Mesenchymal stem cell (in vitro differentiated cells and primary cell): ENCODE data around the gene PLA2G2C. TPM values are rescaled to one million over a fixed set of nuclear protein-coding genes. Genes with fewer than 3 reads are reported as not detected.

Source experiments
- DNase-seq: peaks from one replicate; pipeline ENCODE4 v3.0.0-alpha.2; 2013
- H2AFZ ChIP-seq: one replicate; pipeline ENCODE4 v1.6.1; 2013; ENCODE audit warnings: low read depth, mild to moderate bottlenecking, control low read depth, inconsistent platforms, low read length, moderate library complexity
- H2AK5ac ChIP-seq: 2 replicates; pipeline ENCODE4 v1.6.1; 2013; ENCODE audit warnings: low read length, moderate library complexity, mild to moderate bottlenecking, inconsistent platforms; ENCODE audit not compliant: severe bottlenecking
- H2BK120ac ChIP-seq: one replicate; pipeline ENCODE4 v1.6.1; 2013; ENCODE audit warnings: low read depth, mild to moderate bottlenecking, inconsistent platforms, low read length, moderate library complexity
- H2BK12ac ChIP-seq, 2 experiments: one replicate each; pipeline ENCODE4 v1.6.1; 2013; ENCODE audit warnings: inconsistent platforms in 2 of 2, low read length in 2 of 2, mild to moderate bottlenecking in 2 of 2, moderate library complexity in 2 of 2, control low read depth in 1 of 2
- H2BK15ac ChIP-seq: one replicate; pipeline ENCODE4 v1.6.1; 2013; ENCODE audit warnings: mild to moderate bottlenecking, low read depth, inconsistent platforms; ENCODE audit not compliant: poor library complexity, severe bottlenecking
- H2BK5ac ChIP-seq: 2 replicates; pipeline ENCODE4 v1.6.1; 2013; ENCODE audit warnings: low read depth, mild to moderate bottlenecking, low read length, control low read depth, inconsistent platforms; ENCODE audit not compliant: poor library complexity, severe bottlenecking
- H3K14ac ChIP-seq, 2 experiments: one replicate each; pipeline ENCODE4 v1.6.1; 2013; ENCODE audit warnings: inconsistent platforms in 2 of 2, low read length in 2 of 2, control low read depth in 1 of 2, mild to moderate bottlenecking in 1 of 2, moderate library complexity in 1 of 2
- H3K18ac ChIP-seq, 2 experiments: one replicate each; pipeline ENCODE4 v1.6.1; 2013; ENCODE audit warnings: inconsistent platforms in 2 of 2, low read length in 2 of 2, control low read depth in 1 of 2, low read depth in 1 of 2, mild to moderate bottlenecking in 1 of 2
- H3K23ac ChIP-seq, 2 experiments: one replicate each; pipeline ENCODE4 v1.6.1; 2013; ENCODE audit warnings: inconsistent platforms in 2 of 2, low read length in 2 of 2, mild to moderate bottlenecking in 2 of 2, moderate library complexity in 2 of 2, control low read depth in 1 of 2
- H3K27ac ChIP-seq: 2 replicates; pipeline ENCODE4 v1.5.1; 2013; ENCODE audit warnings: mild to moderate bottlenecking, moderate library complexity, low read length, control low read depth, inconsistent platforms; ENCODE audit not compliant: poor library complexity, severe bottlenecking
- H3K27me3 ChIP-seq, 2 experiments: 2 replicates each; pipeline versions ENCODE4 v1.6.1 to v1.7.0; 2013; ENCODE audit warnings: low read length in 2 of 2, mild to moderate bottlenecking in 2 of 2, moderate library complexity in 2 of 2, control low read depth in 1 of 2, inconsistent platforms in 1 of 2; ENCODE audit not compliant: control insufficient read depth in 1 of 2, insufficient read depth in 1 of 2
- H3K36me3 ChIP-seq, 2 experiments: 2 replicates each; pipeline versions ENCODE4 v1.6.1 to v1.7.0; 2013; ENCODE audit warnings: low read length in 2 of 2, control low read depth in 1 of 2, inconsistent platforms in 1 of 2, low read depth in 1 of 2, mild to moderate bottlenecking in 1 of 2; ENCODE audit not compliant: insufficient read depth in 2 of 2, control insufficient read depth in 1 of 2
- H3K4ac ChIP-seq, 2 experiments: one replicate each; pipeline ENCODE4 v1.6.1; 2013; ENCODE audit warnings: inconsistent platforms in 2 of 2, low read length in 2 of 2, mild to moderate bottlenecking in 2 of 2, moderate library complexity in 2 of 2, control low read depth in 1 of 2, low read depth in 1 of 2
- H3K4me1 ChIP-seq: 2 replicates; pipeline ENCODE4 v1.6.1; 2013; ENCODE audit warnings: low read depth, low read length, control low read depth; ENCODE audit not compliant: control insufficient read depth, insufficient read depth
- H3K4me2 ChIP-seq: 2 replicates; pipeline ENCODE4 v1.6.1; 2013; ENCODE audit warnings: low read length, mild to moderate bottlenecking, inconsistent platforms; ENCODE audit not compliant: poor library complexity, severe bottlenecking
- H3K4me3 ChIP-seq, 2 experiments: 2 replicates each; pipeline versions ENCODE4 v1.5.1 to v1.7.0; 2013; ENCODE audit warnings: low read length in 2 of 2, mild to moderate bottlenecking in 2 of 2, control low read depth in 1 of 2, low read depth in 1 of 2; ENCODE audit not compliant: insufficient read depth in 1 of 2
- H3K79me1 ChIP-seq: replicated peaks from 2 replicates; pipeline ENCODE4 v1.6.1; 2013; ENCODE audit warnings: mild to moderate bottlenecking, control low read depth, low read length, inconsistent platforms; ENCODE audit not compliant: poor library complexity, severe bottlenecking
- H3K9ac ChIP-seq: 2 replicates; pipeline ENCODE4 v1.7.0; 2013; ENCODE audit warnings: mild to moderate bottlenecking, low read length, moderate library complexity
- H3K9me3 ChIP-seq: 2 replicates; pipeline ENCODE4 v1.7.0; 2013; ENCODE audit warnings: mild to moderate bottlenecking, low read length; ENCODE audit not compliant: control insufficient read depth
- H4K8ac ChIP-seq: one replicate; pipeline ENCODE4 v1.6.1; 2013; ENCODE audit warnings: inconsistent platforms, mild to moderate bottlenecking, low read length, moderate library complexity
- H4K91ac ChIP-seq: one replicate; pipeline ENCODE4 v1.6.1; 2013; ENCODE audit warnings: mild to moderate bottlenecking, low read length, inconsistent platforms
- WGBS: methylation state at CpG from one replicate; pipeline ENCODE4 v1.1.7; 2013; ENCODE audit warnings: mixed read lengths; 5-methylcytosine and 5-hydroxymethylcytosine counted together
- polyA plus RNA-seq, 2 experiments: library from polyadenylated mRNA; stranded (reverse); fragments of 200-250 nt; gene quantifications; one replicate each; pipeline ENCODE4 v1.2.3, GENCODE V29; 2013

Gene PLA2G2C
- not detected for polyA plus RNA-seq (2013, experiment 1 of 2)
- polyA plus RNA-seq (2013, experiment 2 of 2): not detected

- WGBS: 1% methylated on average over 37 of the region's 52 CpGs
- Histone ChIP-seq H3K27me3 (peaks cover 77 to 92% of the 10 kb centered on the region in 2 experiments), H3K36me3 (no peaks in the 10 kb centered on the region), H3K4ac (no peak within 1 kb of the TSS), H3K14ac (peak within 1 kb of the TSS in 1 of 2 experiments; percentile 28), H2BK120ac (no peak within 1 kb of the TSS), H3K27ac (no peak within 1 kb of the TSS), H2BK5ac (no peak within 1 kb of the TSS), H2BK12ac (no peak within 1 kb of the TSS), H3K79me1 (no peaks in the 10 kb centered on the region), H3K9ac (peak within 1 kb of the TSS; percentile 82), H3K4me1 (peaks cover 4% of the 10 kb centered on the region), H3K4me2 (peak within 1 kb of the TSS; percentile 42), H4K91ac (no peak within 1 kb of the TSS), H2AK5ac (no peak within 1 kb of the TSS), H3K23ac (no peak within 1 kb of the TSS), H3K18ac (peak within 1 kb of the TSS in 1 of 2 experiments; percentile 22), H3K4me3 (peak within 1 kb of the TSS in 1 of 2 experiments; percentile 54), H4K8ac (peak within 1 kb of the TSS; percentile 4), H2BK15ac (no peak within 1 kb of the TSS), H2AFZ (no peak within 1 kb of the TSS), H3K9me3 (no peaks in the 10 kb centered on the region)
- peak; percentile 11 for DNase-seq
Measured at GRCh38 chr1:20185834-20186782, at the start of gene PLA2G2C, which contains the start of gene UBXN10. Gene PLA2G2C (minus strand): TSS chr1:20186518. CDS start chr1:20177363, 9,155 bp downstream. Gene UBXN10 (plus strand): TSS chr1:20186096. CDS start chr1:20190562, 4,466 bp downstream.

DNA sequence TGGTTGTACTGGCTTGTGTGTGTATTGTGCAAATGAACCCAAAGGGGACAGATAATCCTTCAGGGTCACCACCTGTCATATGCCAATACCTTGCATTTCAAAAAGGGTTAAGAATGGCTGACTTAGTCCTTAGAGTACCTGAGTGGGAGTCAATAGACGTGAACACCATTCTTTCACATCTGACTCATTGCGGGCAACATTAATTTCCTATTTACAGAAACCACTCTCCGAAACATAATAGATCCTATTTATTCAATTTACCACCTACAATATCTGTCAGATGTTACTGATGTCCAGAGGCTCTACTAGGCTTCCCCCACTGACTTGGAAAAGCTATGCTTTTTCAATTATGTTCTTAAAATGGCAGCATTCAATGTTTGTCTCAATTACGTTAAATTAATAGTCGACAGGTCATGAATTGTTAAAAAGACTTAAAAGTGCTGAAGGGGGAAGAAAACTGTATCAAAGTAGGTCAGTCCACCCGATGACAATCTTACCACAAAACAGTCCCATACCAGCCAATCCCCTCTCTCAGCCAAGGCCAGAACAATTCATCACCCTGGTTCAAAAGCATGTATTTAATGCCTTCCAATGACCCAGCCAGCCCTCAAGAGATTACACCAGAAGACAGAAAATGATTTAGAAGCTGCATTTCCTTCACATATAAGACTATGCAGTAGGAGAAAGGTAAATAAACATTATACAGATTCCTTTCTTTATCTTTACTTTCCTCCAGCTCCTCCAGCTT is 48.6 kb upstream of the PLA2G2C start:
- Histone ChIP-seq H3K9me3 (no peaks in the 10 kb centered on the region), H3K36me3 (no peaks in the 10 kb centered on the region), H2BK12ac (no peak overlapping the region), H2AFZ (no peak overlapping the region), H2BK5ac (no peak overlapping the region), H3K9ac (no peak overlapping the region), H3K4me3 (no peak overlapping the region), H3K4ac (no peak overlapping the region), H2BK120ac (no peak overlapping the region), H3K14ac (no peak overlapping the region), H4K91ac (no peak overlapping the region), H3K4me2 (no peak overlapping the region), H3K79me1 (no peaks in the 10 kb centered on the region), H3K23ac (no peak overlapping the region), H3K27ac (no peak overlapping the region), H4K8ac (no peak overlapping the region), H3K27me3 (peaks cover 27 to 64% of the 10 kb centered on the region in 2 experiments), H2BK15ac (no peak overlapping the region), H2AK5ac (no peak overlapping the region), H3K18ac (no peak overlapping the region), H3K4me1 (no peaks in the 10 kb centered on the region)
- DNase-seq: no peak
- WGBS: 71% methylated on average over 5 of the region's 6 CpGs

- H3K4me2 ChIP-seq: no peak overlapping the region
- WGBS: 33% methylated on average over 6 of the region's 6 CpGs
Measured at GRCh38 chr1:20233866-20234265, 47.5 kb upstream of the PLA2G2C start.

DNA sequence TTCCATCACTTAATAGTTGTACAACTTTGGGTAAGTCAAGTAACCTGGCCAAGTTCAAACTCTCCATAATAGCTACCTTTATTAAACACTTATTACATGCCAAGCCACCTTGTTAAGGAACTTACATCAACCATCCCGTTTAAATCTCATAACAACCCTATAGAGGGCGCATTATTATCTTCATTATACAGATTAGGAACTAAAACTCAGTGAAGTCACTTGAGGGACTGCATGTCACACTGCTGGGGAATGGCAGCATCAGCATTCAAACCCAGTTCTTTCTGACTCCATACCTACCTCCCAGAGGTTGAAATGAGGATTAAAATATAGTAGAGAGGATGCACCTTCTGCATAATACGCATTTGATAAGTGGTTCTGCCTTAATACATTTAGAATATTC is 47.1 kb upstream of the PLA2G2C start:
- H3K18ac ChIP-seq: no peak overlapping the region
- H2AK5ac ChIP-seq: no peak overlapping the region
- H3K23ac ChIP-seq: no peak overlapping the region
- H3K4me3 ChIP-seq: no peak overlapping the region
- no peaks in the 10 kb centered on the region for H3K79me1 ChIP-seq
- no peak overlapping the region for H3K9ac ChIP-seq
- no peak overlapping the region for H3K4ac ChIP-seq
- DNase-seq: peak; percentile 28
- no peak overlapping the region for H4K91ac ChIP-seq
- WGBS: 36% methylated on average over 2 of the region's 3 CpGs
- no peak overlapping the region for H3K14ac ChIP-seq
- no peak overlapping the region for H2BK15ac ChIP-seq
- no peaks in the 10 kb centered on the region for H3K4me1 ChIP-seq
- H4K8ac ChIP-seq: no peak overlapping the region
- H3K36me3 ChIP-seq: no peaks in the 10 kb centered on the region
- no peak overlapping the region for H2AFZ ChIP-seq
- no peak overlapping the region for H3K4me2 ChIP-seq
- no peak overlapping the region for H2BK120ac ChIP-seq
- H3K27ac ChIP-seq: no peak overlapping the region
- H2BK5ac ChIP-seq: no peak overlapping the region
- no peak overlapping the region for H2BK12ac ChIP-seq
- H3K27me3 ChIP-seq: peaks cover 38 to 75% of the 10 kb centered on the region in 2 experiments
- H3K9me3 ChIP-seq: no peaks in the 10 kb centered on the region

More at GRCh38 chr1:20233866-20234265, 47.5 kb upstream of the PLA2G2C start:
- no peaks in the 10 kb centered on the region for H3K79me1 ChIP-seq
- no peak overlapping the region for H2BK5ac ChIP-seq
- H4K91ac ChIP-seq: no peak overlapping the region
- H2BK15ac ChIP-seq: no peak overlapping the region
- no peak overlapping the region for H3K18ac ChIP-seq
- H4K8ac ChIP-seq: no peak overlapping the region
- H3K4me3 ChIP-seq: no peak overlapping the region
- H3K4ac ChIP-seq: no peak overlapping the region
- no peaks in the 10 kb centered on the region for H3K4me1 ChIP-seq
- H2AK5ac ChIP-seq: no peak overlapping the region
- DNase-seq: no peak
- no peak overlapping the region for H2AFZ ChIP-seq
- no peak overlapping the region for H2BK120ac ChIP-seq
- no peak overlapping the region for H3K14ac ChIP-seq
- H3K23ac ChIP-seq: no peak overlapping the region
- H3K9me3 ChIP-seq: no peaks in the 10 kb centered on the region
- no peak overlapping the region for H3K9ac ChIP-seq
- H3K36me3 ChIP-seq: no peaks in the 10 kb centered on the region
- H2BK12ac ChIP-seq: no peak overlapping the region
- peaks cover 33 to 70% of the 10 kb centered on the region in 2 experiments for H3K27me3 ChIP-seq
- H3K27ac ChIP-seq: no peak overlapping the region
